Stimulated activated naive B cell treated with anti-CD40 and anti-IgM and Interleukin-4, amounts not matched to agents 10 μg/mL and 1 μg/mL and 100 μg/mL, for 72 hours (primary cell): ENCODE measurements around the gene TM4SF5.
A peak's percentile ranks its signal among the peaks of the same experiment; 100 is the strongest.
"Not testable (repeated sequence)": the region's sequence is repeated elsewhere in the genome, so short reads cannot be mapped to it uniquely, and the experiment has no call there.

Experiments
- ATAC-seq, 2 donors: fragments of 150-1000 bp; cut with Tn5 transposase; replicated peaks; 2 replicates each; pipeline ENCODE4 v1.10.0; 2021; ENCODE audit warnings: moderate library complexity in 1 of 2
- DNase-seq: peaks from one replicate; pipeline ENCODE4 v3.0.0; 2021
- H3K27ac Mint-ChIP-seq: one replicate; pipeline ENCODE4 v1.8.0; 2022; ENCODE audit warnings: mild to moderate bottlenecking, mixed read lengths
- H3K27me3 Mint-ChIP-seq, 2 donors: one replicate each; pipeline ENCODE4 v1.8.0; 2022; ENCODE audit warnings: mixed read lengths in 2 of 2
- H3K36me3 Mint-ChIP-seq, 2 donors: one replicate each; pipeline ENCODE4 v1.8.0; 2022; ENCODE audit warnings: mixed read lengths in 2 of 2, mild to moderate bottlenecking in 1 of 2
- H3K4me1 Mint-ChIP-seq, 2 donors: one replicate each; pipeline ENCODE4 v1.8.0; 2022; ENCODE audit warnings: mixed read lengths in 2 of 2, mild to moderate bottlenecking in 1 of 2
- H3K4me3 Mint-ChIP-seq, 2 donors: one replicate each; pipeline ENCODE4 v1.8.0; 2022; ENCODE audit warnings: mild to moderate bottlenecking in 2 of 2, mixed read lengths in 2 of 2, moderate library complexity in 1 of 2
- H3K9me3 Mint-ChIP-seq, 2 donors: one replicate each; pipeline ENCODE4 v1.8.0; 2022; ENCODE audit warnings: mixed read lengths in 2 of 2, mild to moderate bottlenecking in 1 of 2

TM4SF5 gene

GRCh38 chr17:4812690-4813089 lies 41.0 kb downstream of the TM4SF5 start:
- Mint-ChIP-seq H3K4me1 (peaks cover 8 to 25% of the 10 kb centered on the region in 2 donors), H3K27me3 (no peaks in the 10 kb centered on the region), H3K4me3 (no peak overlapping the region), H3K9me3 (no peaks in the 10 kb centered on the region), H3K27ac (no peak overlapping the region), H3K36me3 (peaks cover 44 to 60% of the 10 kb centered on the region in 2 donors)
- ATAC-seq (no peak), DNase-seq (no peak)

- Mint-ChIP-seq H3K4me1 (peaks cover 0 to 8% of the 10 kb centered on the region in 2 donors), H3K27ac (no peak overlapping the region), H3K9me3 (no peaks in the 10 kb centered on the region), H3K4me3 (no peak overlapping the region), H3K36me3 (peaks cover 48 to 63% of the 10 kb centered on the region in 2 donors), H3K27me3 (no peaks in the 10 kb centered on the region)
- DNase-seq = no peak
- no peak for ATAC-seq
Measured at GRCh38 chr17:4815043-4815675, 43.5 kb downstream of the TM4SF5 start.

GRCh38 chr17:4816826-4817225 lies 45.1 kb downstream of the TM4SF5 start:
- Mint-ChIP-seq H3K36me3 (peaks cover 43 to 57% of the 10 kb centered on the region in 2 donors), H3K27me3 (no peaks in the 10 kb centered on the region), H3K4me3 (no peak overlapping the region), H3K9me3 (no peaks in the 10 kb centered on the region), H3K4me1 (no peaks in the 10 kb centered on the region), H3K27ac (no peak overlapping the region)
- ATAC-seq (no peak), DNase-seq (no peak)

GRCh38 chr17:4818276-4818675 lies 46.6 kb downstream of the TM4SF5 start:
- Mint-ChIP-seq H3K27me3 (no peaks in the 10 kb centered on the region), H3K9me3 (no peaks in the 10 kb centered on the region), H3K4me3 (no peak overlapping the region), H3K36me3 (peaks cover 47 to 58% of the 10 kb centered on the region in 2 donors), H3K4me1 (no peaks in the 10 kb centered on the region), H3K27ac (no peak overlapping the region)
- no peak for ATAC-seq
- DNase-seq = no peak

- no peak overlapping the region for H3K27ac Mint-ChIP-seq
- H3K36me3 Mint-ChIP-seq = peaks cover 15 to 25% of the 10 kb centered on the region in 2 donors
- no peak overlapping the region for H3K4me3 Mint-ChIP-seq
Measured at GRCh38 chr17:4822835-4823234, 51.1 kb downstream of the TM4SF5 start.

GRCh38 chr17:4823373-4824089 lies 51.8 kb downstream of the TM4SF5 start:
- Mint-ChIP-seq H3K9me3 (no peaks in the 10 kb centered on the region), H3K27ac (no peak overlapping the region), H3K27me3 (no peaks in the 10 kb centered on the region), H3K4me1 (no peaks in the 10 kb centered on the region), H3K4me3 (no peak overlapping the region), H3K36me3 (peaks cover 11 to 21% of the 10 kb centered on the region in 2 donors)
- no peak for ATAC-seq
- DNase-seq = no peak

More at GRCh38 chr17:4822835-4823234, 51.1 kb downstream of the TM4SF5 start:
- no peaks in the 10 kb centered on the region for H3K4me1 Mint-ChIP-seq
- no peaks in the 10 kb centered on the region for H3K9me3 Mint-ChIP-seq
- DNase-seq = no peak
- no peak for ATAC-seq
- H3K27me3 Mint-ChIP-seq = no peaks in the 10 kb centered on the region

GRCh38 chr17:4827399-4827798 lies 55.7 kb downstream of the TM4SF5 start:
- Mint-ChIP-seq H3K27ac (no peak overlapping the region), H3K9me3 (no peaks in the 10 kb centered on the region), H3K27me3 (no peaks in the 10 kb centered on the region), H3K36me3 (peaks cover 3 to 8% of the 10 kb centered on the region in 2 donors), H3K4me1 (no peaks in the 10 kb centered on the region), H3K4me3 (no peak overlapping the region)
- no peak for DNase-seq
- ATAC-seq = no peak

GRCh38 chr17:4832829-4833177 lies 61.1 kb downstream of the TM4SF5 start:
- DNase-seq, H3K36me3 Mint-ChIP-seq, H3K27me3 Mint-ChIP-seq, H3K9me3 Mint-ChIP-seq: not testable (repeated sequence)
- Mint-ChIP-seq H3K4me3 (peak overlapping the region; percentile 84 to 89), H3K27ac (peak overlapping the region; percentile 95), H3K4me1 (peaks cover 22 to 31% of the 10 kb centered on the region in 2 donors)
- peak; percentile 48 for ATAC-seq
